SU-DHL-6 (cell line): ENCODE measurements around the gene VSIG8.

Experiments used
- H2AFZ ChIP-seq: fragments of 200-600 bp; sonication (generic); 2 replicates; pipeline ENCODE4 v1.6.1; 2014; ENCODE audit warnings: low read depth, mild to moderate bottlenecking, moderate library complexity, mixed read lengths, antibody characterized with exemption, low read length; ENCODE audit not compliant: severe bottlenecking
- H3F3A ChIP-seq: fragments of 200-600 bp; shearing (Covaris generic); 2 replicates; pipeline ENCODE4 v1.6.0; 2016; ENCODE audit warnings: antibody characterized with exemption, mild to moderate bottlenecking; ENCODE audit not compliant: insufficient read depth
- H3K27ac ChIP-seq: fragments of 200-600 bp; sonication (generic); 2 replicates; pipeline ENCODE4 v1.5.1; 2016; ENCODE audit warnings: low read depth, mild to moderate bottlenecking, low read length, moderate library complexity, mixed read lengths
- H3K27me3 ChIP-seq: fragments of 200-600 bp; sonication (generic), shearing (Covaris generic); 2 replicates; pipeline ENCODE4 v1.6.0; 2014; ENCODE audit warnings: mild to moderate bottlenecking, low read length
- H3K36me3 ChIP-seq: fragments of 200-600 bp; sonication (generic); 2 replicates; pipeline ENCODE4 v1.6.1; 2014; ENCODE audit warnings: mild to moderate bottlenecking, low read length, mixed read lengths
- H3K4me2 ChIP-seq: fragments of 300-600, 200-600 bp; shearing (Covaris generic), sonication (generic); 2 replicates; pipeline ENCODE4 v1.6.0; 2014; ENCODE audit warnings: low read length, low read depth, mild to moderate bottlenecking; ENCODE audit not compliant: poor library complexity, severe bottlenecking
- H3K4me3 ChIP-seq: fragments of 200-600 bp; sonication (generic); 2 replicates; pipeline ENCODE4 v1.5.1; 2014; ENCODE audit warnings: antibody characterized with exemption, low read length, mild to moderate bottlenecking, mixed read lengths; ENCODE audit not compliant: insufficient read depth, poor library complexity, severe bottlenecking
- H3K79me2 ChIP-seq: fragments of 200-600 bp; sonication (generic); 2 replicates; pipeline ENCODE4 v1.6.1; 2014; ENCODE audit warnings: mild to moderate bottlenecking, low read length, moderate library complexity; ENCODE audit not compliant: insufficient read depth
- H3K9ac ChIP-seq: fragments of 200-600 bp; sonication (generic); 2 replicates; pipeline ENCODE4 v1.7.0; 2014; ENCODE audit warnings: mild to moderate bottlenecking, low read length
- H3K9me2 ChIP-seq: fragments of 200-600 bp; sonication (generic); replicated peaks from 2 replicates; pipeline ENCODE4 v1.6.1; 2014; ENCODE audit warnings: low read length; ENCODE audit not compliant: insufficient read depth
- H3K9me3 ChIP-seq: fragments of 200-600 bp; sonication (generic); 2 replicates; pipeline ENCODE4 v1.6.1; 2014; ENCODE audit warnings: low read length, mixed read lengths; ENCODE audit not compliant: insufficient read depth
- H4K20me1 ChIP-seq: fragments of 200-600 bp; sonication (generic); 2 replicates; pipeline ENCODE4 v1.6.1; 2014; ENCODE audit warnings: low read depth, mild to moderate bottlenecking, antibody characterized with exemption, low read length, moderate library complexity, mixed read lengths
- EZH2phosphoT487 ChIP-seq: fragments of 200-600 bp; sonication (generic), shearing (Covaris generic); conservative IDR thresholded peaks from 2 replicates; pipeline ENCODE4 v1.6.1; 2018; ENCODE audit warnings: mild to moderate bottlenecking, antibody characterized with exemption, low read length, moderate library complexity, mixed read lengths
- TF ChIP-seq, protein P1 (sequence below): fragments of 200-600 bp; sonication (generic); IDR thresholded peaks from one replicate; pipeline ENCODE4 v1.5.1; 2017; ENCODE audit warnings: antibody characterized with exemption, mild to moderate bottlenecking, low read length, moderate library complexity; ENCODE audit not compliant: insufficient read depth, poor library complexity, severe bottlenecking

Gene VSIG8

DNA sequence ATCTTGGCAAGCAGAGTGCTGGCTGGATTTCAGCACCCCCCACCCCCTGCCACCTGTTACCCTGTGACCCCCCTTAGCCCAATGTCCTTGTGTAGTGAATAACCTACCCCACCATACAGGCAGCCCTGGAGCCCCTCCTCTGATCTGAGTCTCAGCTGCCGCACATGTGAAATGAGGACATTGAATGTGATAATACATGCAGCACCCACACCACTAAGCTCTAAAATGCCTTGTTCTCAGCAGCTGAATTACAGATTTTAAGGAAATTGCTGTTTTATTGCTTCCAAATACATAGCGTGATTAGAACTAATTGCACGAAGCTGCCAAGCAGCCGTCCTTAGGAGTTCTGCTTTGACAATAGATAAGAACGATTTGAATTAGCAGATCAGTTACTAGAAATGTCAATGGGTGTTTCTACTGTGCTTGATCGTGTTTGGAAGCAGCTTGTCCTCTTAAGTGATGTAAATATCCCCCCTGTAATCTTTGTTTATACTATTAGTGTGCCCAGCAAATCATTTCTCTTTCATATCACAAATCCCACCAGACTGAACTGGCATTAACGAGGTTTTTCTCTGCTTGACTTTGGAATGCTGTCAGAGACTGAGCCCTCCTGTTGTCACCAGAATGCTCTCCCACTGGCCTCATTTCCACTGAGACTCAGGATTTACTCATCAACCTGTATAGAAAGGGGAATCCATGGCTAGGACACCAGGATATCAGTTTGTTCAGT, 30.9 kb downstream of the VSIG8 start:
- Histone ChIP-seq H3K27me3 (no peaks in the 10 kb centered on the region), H3K79me2 (no peaks in the 10 kb centered on the region), H3K36me3 (no peaks in the 10 kb centered on the region), H3K9me2 (no peaks in the 10 kb centered on the region), H3K4me3 (no peak overlapping the region), H4K20me1 (no peaks in the 10 kb centered on the region), H3K4me2 (no peak overlapping the region), H3F3A (no peaks in the 10 kb centered on the region), H2AFZ (no peak overlapping the region), H3K27ac (no peak overlapping the region), H3K9ac (no peak overlapping the region), H3K9me3 (no peaks in the 10 kb centered on the region)
- TF ChIP-seq, protein P1, sequence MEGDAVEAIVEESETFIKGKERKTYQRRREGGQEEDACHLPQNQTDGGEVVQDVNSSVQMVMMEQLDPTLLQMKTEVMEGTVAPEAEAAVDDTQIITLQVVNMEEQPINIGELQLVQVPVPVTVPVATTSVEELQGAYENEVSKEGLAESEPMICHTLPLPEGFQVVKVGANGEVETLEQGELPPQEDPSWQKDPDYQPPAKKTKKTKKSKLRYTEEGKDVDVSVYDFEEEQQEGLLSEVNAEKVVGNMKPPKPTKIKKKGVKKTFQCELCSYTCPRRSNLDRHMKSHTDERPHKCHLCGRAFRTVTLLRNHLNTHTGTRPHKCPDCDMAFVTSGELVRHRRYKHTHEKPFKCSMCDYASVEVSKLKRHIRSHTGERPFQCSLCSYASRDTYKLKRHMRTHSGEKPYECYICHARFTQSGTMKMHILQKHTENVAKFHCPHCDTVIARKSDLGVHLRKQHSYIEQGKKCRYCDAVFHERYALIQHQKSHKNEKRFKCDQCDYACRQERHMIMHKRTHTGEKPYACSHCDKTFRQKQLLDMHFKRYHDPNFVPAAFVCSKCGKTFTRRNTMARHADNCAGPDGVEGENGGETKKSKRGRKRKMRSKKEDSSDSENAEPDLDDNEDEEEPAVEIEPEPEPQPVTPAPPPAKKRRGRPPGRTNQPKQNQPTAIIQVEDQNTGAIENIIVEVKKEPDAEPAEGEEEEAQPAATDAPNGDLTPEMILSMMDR: no peak
- TF ChIP-seq EZH2phosphoT487: no peak

DNA sequence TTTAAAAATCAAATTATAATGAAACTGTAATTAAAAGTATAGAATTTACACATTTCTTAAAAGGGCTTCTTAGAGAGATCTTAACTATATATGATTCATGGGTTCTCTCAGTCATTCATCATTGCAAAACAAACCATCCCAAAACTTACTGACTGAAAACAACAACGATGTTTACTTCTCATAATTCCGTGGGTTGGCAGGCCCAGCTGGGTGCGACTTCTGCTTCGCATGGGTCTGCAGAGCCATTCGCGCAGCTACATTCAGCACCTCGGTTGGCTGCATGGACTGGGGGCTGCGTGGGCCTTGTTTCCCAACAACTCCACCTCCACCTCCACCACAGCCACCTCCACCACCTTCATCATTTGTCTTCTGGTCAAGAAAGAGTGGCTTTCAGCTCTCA, 31.7 kb downstream of the VSIG8 start:
- Histone ChIP-seq H3K4me3 (no peak overlapping the region), H3K36me3 (no peaks in the 10 kb centered on the region), H3K27ac (no peak overlapping the region), H3K9me3 (no peaks in the 10 kb centered on the region), H2AFZ (no peak overlapping the region), H3K9ac (no peak overlapping the region), H3K27me3 (no peaks in the 10 kb centered on the region), H3K79me2 (no peaks in the 10 kb centered on the region), H3K4me2 (no peak overlapping the region), H4K20me1 (no peaks in the 10 kb centered on the region), H3K9me2 (no peaks in the 10 kb centered on the region), H3F3A (no peaks in the 10 kb centered on the region)
- TF ChIP-seq, protein P1: no peak
- TF ChIP-seq EZH2phosphoT487: no peak

DNA sequence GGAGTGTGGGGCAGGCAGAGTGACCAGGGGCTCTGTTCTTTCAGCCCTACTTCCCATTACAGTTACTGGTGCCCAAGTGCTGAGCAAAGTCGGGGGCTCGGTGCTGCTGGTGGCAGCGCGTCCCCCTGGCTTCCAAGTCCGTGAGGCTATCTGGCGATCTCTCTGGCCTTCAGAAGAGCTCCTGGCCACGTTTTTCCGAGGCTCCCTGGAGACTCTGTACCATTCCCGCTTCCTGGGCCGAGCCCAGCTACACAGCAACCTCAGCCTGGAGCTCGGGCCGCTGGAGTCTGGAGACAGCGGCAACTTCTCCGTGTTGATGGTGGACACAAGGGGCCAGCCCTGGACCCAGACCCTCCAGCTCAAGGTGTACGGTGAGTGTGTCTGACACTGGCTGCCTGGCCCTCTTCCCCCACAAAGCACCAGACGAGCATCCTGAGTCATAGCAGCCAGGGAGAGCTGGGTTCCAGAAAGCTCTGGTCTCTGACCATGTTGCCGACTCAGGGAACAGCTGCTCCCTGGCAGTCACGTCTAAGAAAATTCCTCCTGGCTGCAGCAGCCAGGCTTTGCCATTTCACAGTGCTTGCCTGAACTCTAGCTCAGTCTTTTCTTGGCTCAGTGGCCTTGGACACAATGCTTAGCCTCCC, 32.5 kb downstream of the VSIG8 start:
- Histone ChIP-seq H3K9ac (no peak overlapping the region), H3K27ac (no peak overlapping the region), H3K36me3 (no peaks in the 10 kb centered on the region), H3K27me3 (no peaks in the 10 kb centered on the region), H3K4me3 (no peak overlapping the region), H4K20me1 (no peaks in the 10 kb centered on the region), H3K9me3 (no peaks in the 10 kb centered on the region), H2AFZ (no peak overlapping the region), H3K9me2 (no peaks in the 10 kb centered on the region), H3K4me2 (no peak overlapping the region), H3K79me2 (no peaks in the 10 kb centered on the region), H3F3A (no peaks in the 10 kb centered on the region)
- TF ChIP-seq, protein P1: no peak
- no peak for TF ChIP-seq EZH2phosphoT487
